Common myeloid progenitor, CD34-positive (primary cell): ENCODE data around the gene RAB11FIP4.

ENCODE experiments used
- CTCF ChIA-PET: fragments of 350-600 bp; sonication (Branson Sonifier 250); formaldehyde crosslinking; loops from one replicate; lab custom pipeline; 2021; ENCODE audit warnings: antibody characterized with exemption; lab: Charles Lee
- POLR2A ChIA-PET: fragments of 350-600 bp; sonication (Branson Sonifier 250); formaldehyde crosslinking; loops from one replicate; lab custom pipeline; 2021; ENCODE audit warnings: antibody characterized with exemption; lab: Charles Lee
- DNase-seq, 3 donors: peaks; one replicate each; pipeline versions ENCODE4 v3.0.0 to v3.0.0-alpha.2; 2013
- H3K27ac ChIP-seq, 2 experiments: 1 replicate in 1 of 2; 2 replicates in 1 of 2; pipeline ENCODE4 v1.7.0; 2013; ENCODE audit warnings: inconsistent platforms in 2 of 2, low read length in 2 of 2, mild to moderate bottlenecking in 2 of 2, low read depth in 1 of 2, moderate library complexity in 1 of 2; ENCODE audit not compliant: severe bottlenecking in 2 of 2, insufficient read depth in 1 of 2, poor library complexity in 1 of 2
- H3K27me3 ChIP-seq, 5 experiments: replicated peaks in 2 of 5; 1 replicate in 3 of 5; 2 replicates in 2 of 5; pipeline versions ENCODE4 v1.6.1 to v1.7.0; 2013; ENCODE audit warnings: low read length in 4 of 5, mild to moderate bottlenecking in 2 of 5, moderate library complexity in 2 of 5, inconsistent platforms in 1 of 5; ENCODE audit not compliant: insufficient read depth in 5 of 5, control insufficient read depth in 4 of 5
- H3K36me3 ChIP-seq, 4 experiments: 1 replicate in 2 of 4; 2 replicates in 2 of 4; pipeline versions ENCODE4 v1.6.1 to v1.7.0; 2013; ENCODE audit warnings: low read length in 3 of 4, control low read depth in 1 of 4, mild to moderate bottlenecking in 1 of 4; ENCODE audit not compliant: control insufficient read depth in 4 of 4, insufficient read depth in 4 of 4
- H3K4me1 ChIP-seq, 4 experiments: 1 replicate in 3 of 4; 2 replicates in 1 of 4; pipeline versions ENCODE4 v1.6.1 to v1.7.1; 2013; ENCODE audit warnings: low read length in 3 of 4, mild to moderate bottlenecking in 3 of 4, control low read depth in 1 of 4, inconsistent platforms in 1 of 4, moderate library complexity in 1 of 4; ENCODE audit not compliant: control insufficient read depth in 4 of 4, insufficient read depth in 4 of 4; ENCODE audit errors: control extremely low read depth in 1 of 4
- H3K4me3 ChIP-seq, 7 experiments: 1 replicate in 4 of 7; 2 replicates in 3 of 7; pipeline versions ENCODE4 v1.5.1 to v1.7.0; 2013; ENCODE audit warnings: mild to moderate bottlenecking in 7 of 7, low read length in 6 of 7, moderate library complexity in 6 of 7, inconsistent platforms in 2 of 7, low read depth in 2 of 7, control low read depth in 1 of 7; ENCODE audit not compliant: insufficient read depth in 4 of 7, control insufficient read depth in 1 of 7; ENCODE audit errors: extremely low read depth in 1 of 7
- H3K9me3 ChIP-seq, 5 experiments: 1 replicate in 4 of 5; 2 replicates in 1 of 5; pipeline versions ENCODE4 v1.6.1 to v1.7.1; 2013; ENCODE audit warnings: low read length in 4 of 5, mild to moderate bottlenecking in 2 of 5, inconsistent platforms in 1 of 5, low read depth in 1 of 5, moderate library complexity in 1 of 5; ENCODE audit not compliant: control insufficient read depth in 4 of 5, insufficient read depth in 2 of 5; ENCODE audit errors: control extremely low read depth in 1 of 5
- WGBS: methylation state at CpG from one replicate; pipeline ENCODE4 v1.1.5; 2013; ENCODE audit not compliant: insufficient coverage; 5-methylcytosine and 5-hydroxymethylcytosine counted together

Gene RAB11FIP4

GRCh38 chr17:31549121-31549524, 157.6 kb downstream of the RAB11FIP4 start:
- H3K4me1 ChIP-seq, result peaks cover 0 to 23% (median 12%) of the 10 kb centered on the region in 4 experiments
- POLR2A ChIA-PET, result no interaction called here
- no peaks in the 10 kb centered on the region for H3K9me3 ChIP-seq
- no peaks in the 10 kb centered on the region for H3K36me3 ChIP-seq
- H3K4me3 ChIP-seq, result peak overlapping the region; percentile 69 to 91 (median 79)
- CTCF ChIA-PET, result no interaction called here
- H3K27me3 ChIP-seq, result no peaks in the 10 kb centered on the region
- under 1% methylated on average over 18 of the region's 18 CpGs for WGBS
- peak; percentile 38 to 67 (median 61) for DNase-seq
- peak overlapping the region in 1 of 2 experiments; percentile 54 for H3K27ac ChIP-seq

- Histone ChIP-seq H3K9me3 (no peaks in the 10 kb centered on the region), H3K4me1 (peaks cover 0 to 17% (median 9%) of the 10 kb centered on the region in 4 experiments), H3K4me3 (peak overlapping the region; percentile 69 to 91 (median 79)), H3K27me3 (no peaks in the 10 kb centered on the region), H3K27ac (peak overlapping the region in 1 of 2 experiments; percentile 54), H3K36me3 (no peaks in the 10 kb centered on the region)
- CTCF ChIA-PET, result interaction anchor here (1.2 kb wide), 1 partner anchor 33 kb away, joined by 3 read pairs; no protein-coding TSS in a partner anchor
- peak; percentile 86 to 93 (median 92) for DNase-seq
- WGBS, result under 1% methylated on average over 84 of the region's 105 CpGs
- POLR2A ChIA-PET, result no interaction called here
Observed at GRCh38 chr17:31549525-31550388, 158.3 kb downstream of the RAB11FIP4 start.

- POLR2A ChIA-PET, result no interaction called here
- WGBS, result 30% methylated on average over 9 of the region's 17 CpGs
- Histone ChIP-seq H3K4me3 (peak overlapping the region; percentile 69 to 91 (median 79)), H3K27ac (no peak overlapping the region), H3K36me3 (no peaks in the 10 kb centered on the region), H3K27me3 (no peaks in the 10 kb centered on the region), H3K4me1 (peaks cover 0 to 17% (median 9%) of the 10 kb centered on the region in 4 experiments), H3K9me3 (no peaks in the 10 kb centered on the region)
- CTCF ChIA-PET, result interaction anchor here (0.6 to 1.7 kb wide), 3 partner anchors 32 to 382 kb away, joined by 3 to 5 read pairs (median 3); no protein-coding TSS in a partner anchor
- peak in 2 of 3 donors; percentile 14 to 22 for DNase-seq
Observed at GRCh38 chr17:31550389-31551056, 159.0 kb downstream of the RAB11FIP4 start.

- WGBS, result 100% methylated on average over 2 of the region's 3 CpGs
Observed at GRCh38 chr17:31552568-31552967, 161.1 kb downstream of the RAB11FIP4 start.

GRCh38 chr17:31553506-31553905, 162.0 kb downstream of the RAB11FIP4 start:
- no peaks in the 10 kb centered on the region for H3K27me3 ChIP-seq
- no peak for DNase-seq
- no peak overlapping the region for H3K4me3 ChIP-seq
- POLR2A ChIA-PET, result interaction anchor here (0.6 kb wide), 1 partner anchor 31 kb away, joined by 3 read pairs; no protein-coding TSS in a partner anchor
- 75% methylated on average over 3 of the region's 5 CpGs for WGBS
- H3K9me3 ChIP-seq, result no peaks in the 10 kb centered on the region
- no peak overlapping the region for H3K27ac ChIP-seq
- CTCF ChIA-PET, result interaction anchor here (0.7 kb wide), 1 partner anchor 289 kb away, joined by 4 read pairs; no protein-coding TSS in a partner anchor
- H3K36me3 ChIP-seq, result no peaks in the 10 kb centered on the region
- peaks cover 0 to 21% (median 11%) of the 10 kb centered on the region in 4 experiments for H3K4me1 ChIP-seq

More at GRCh38 chr17:31552568-31552967, 161.1 kb downstream of the RAB11FIP4 start:
- ChIA-PET CTCF (interaction anchor here (0.7 to 1.7 kb wide), 3 partner anchors 289 to 290 kb away, joined by 4 to 5 read pairs (median 4); no protein-coding TSS in a partner anchor), POLR2A (no interaction called here)
- Histone ChIP-seq H3K4me3 (no peak overlapping the region), H3K27me3 (no peaks in the 10 kb centered on the region), H3K36me3 (no peaks in the 10 kb centered on the region), H3K9me3 (no peaks in the 10 kb centered on the region), H3K4me1 (peaks cover 0 to 17% (median 9%) of the 10 kb centered on the region in 4 experiments), H3K27ac (no peak overlapping the region)
- no peak for DNase-seq

- no peaks in the 10 kb centered on the region for H3K36me3 ChIP-seq
- H3K27me3 ChIP-seq, result peaks cover 0 to 8% (median 4%) of the 10 kb centered on the region in 5 experiments
- POLR2A ChIA-PET, result no interaction called here
- H3K4me1 ChIP-seq, result peaks cover 0 to 26% (median 19%) of the 10 kb centered on the region in 4 experiments
- H3K27ac ChIP-seq, result no peak overlapping the region
- peaks cover 0 to 2% (median 0%) of the 10 kb centered on the region in 5 experiments for H3K9me3 ChIP-seq
- WGBS, result 100% methylated on average over 1 of the region's 1 CpG
- CTCF ChIA-PET, result interaction anchor here (1.1 to 1.5 kb wide), 4 partner anchors 10 to 287 kb away, joined by 3 to 5 read pairs (median 4); no protein-coding TSS in a partner anchor
- no peak for DNase-seq
- no peak overlapping the region for H3K4me3 ChIP-seq
Observed at GRCh38 chr17:31554930-31555329, 163.5 kb downstream of the RAB11FIP4 start.
